ENCODE results near the gene PNPLA8.
"Not testable (repeated sequence)": the region's sequence is repeated elsewhere in the genome, so short reads cannot be mapped to it uniquely, and the experiment has no call there.

The PNPLA8 gene
- total RNA-seq = 51.7 to 133 (median 70.3) reads per million in 9 experiments

- Mint-ChIP-seq H3K27ac (peak within 1 kb of the TSS; percentile 97 to 99), H3K36me3 (ENCODE audit: insufficient read depth) (peaks cover 14% of the 10 kb centered on the region), H3K4me3 (peak within 1 kb of the TSS; percentile 93 to 94), H3K4me1 (ENCODE audit: low read depth in 2 of 2) (peaks cover 22 to 34% of the 10 kb centered on the region in 2 donors), H3K9me3 (no peaks in the 10 kb centered on the region), H3K27me3 (no peaks in the 10 kb centered on the region)
- ATAC-seq (replicated peaks) (peak; percentile 87), DNase-seq (peak; percentile 100)
These were observed at the start of gene PNPLA8 for GRCh38 chr7:108525985-108526767. Gene PNPLA8 (minus strand): TSS chr7:108526135. CDS start chr7:108515491, 10,644 bp downstream.

- peaks cover 52% of the 10 kb centered on the region for H3K36me3 Mint-ChIP-seq (ENCODE audit: insufficient read depth)
- peaks cover 22 to 32% of the 10 kb centered on the region in 2 donors for H3K4me1 Mint-ChIP-seq (ENCODE audit: low read depth in 2 of 2)
- DNase-seq = no peak
- no peaks in the 10 kb centered on the region for H3K27me3 Mint-ChIP-seq
- no peaks in the 10 kb centered on the region for H3K9me3 Mint-ChIP-seq
- H3K4me3 Mint-ChIP-seq = no peak overlapping the region
- ATAC-seq (replicated peaks) = no peak
- H3K27ac Mint-ChIP-seq = no peak overlapping the region
These were observed 49.2 kb upstream of the PNPLA8 start for GRCh38 chr7:108575156-108575555.

DNA sequence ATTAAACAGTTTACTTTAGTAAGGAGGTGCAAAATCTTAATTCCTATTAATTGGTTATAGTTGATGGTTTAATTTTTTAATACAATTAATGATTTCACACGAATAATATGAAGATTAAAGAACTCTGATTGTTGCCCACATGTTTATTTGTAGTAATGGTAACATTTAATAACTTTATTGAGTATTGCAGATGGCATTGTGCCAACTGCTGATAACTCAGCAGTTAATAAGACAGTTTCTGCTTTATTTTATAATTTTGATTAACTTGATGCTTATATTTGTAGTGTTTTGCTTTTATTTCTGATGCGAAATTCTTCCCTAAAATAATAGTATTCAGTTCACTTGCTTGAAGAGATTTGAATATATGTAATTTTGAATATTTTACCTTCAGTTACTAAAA, 46.5 kb upstream of the PNPLA8 start:
- ATAC-seq (replicated peaks) (no peak), DNase-seq (no peak)
- Mint-ChIP-seq H3K36me3 (ENCODE audit: insufficient read depth) (peaks cover 70% of the 10 kb centered on the region), H3K27me3 (no peaks in the 10 kb centered on the region), H3K9me3 (no peaks in the 10 kb centered on the region), H3K27ac (no peak overlapping the region), H3K4me3 (no peak overlapping the region), H3K4me1 (ENCODE audit: low read depth in 2 of 2) (peaks cover 32 to 46% of the 10 kb centered on the region in 2 donors)

GRCh38 chr7:108570146-108570755, 44.3 kb upstream of the PNPLA8 start:
- H3K4me3 Mint-ChIP-seq = peak overlapping the region; percentile 94 to 97
- no peaks in the 10 kb centered on the region for H3K9me3 Mint-ChIP-seq
- peaks cover 29 to 47% of the 10 kb centered on the region in 2 donors for H3K4me1 Mint-ChIP-seq (ENCODE audit: low read depth in 2 of 2)
- peaks cover 68% of the 10 kb centered on the region for H3K36me3 Mint-ChIP-seq (ENCODE audit: insufficient read depth)
- H3K27me3 Mint-ChIP-seq = no peaks in the 10 kb centered on the region
- ATAC-seq (replicated peaks) (no peak), DNase-seq (peak; percentile 27 to 39 (median 33))
- peak overlapping the region; percentile 99 to 100 for H3K27ac Mint-ChIP-seq

DNA sequence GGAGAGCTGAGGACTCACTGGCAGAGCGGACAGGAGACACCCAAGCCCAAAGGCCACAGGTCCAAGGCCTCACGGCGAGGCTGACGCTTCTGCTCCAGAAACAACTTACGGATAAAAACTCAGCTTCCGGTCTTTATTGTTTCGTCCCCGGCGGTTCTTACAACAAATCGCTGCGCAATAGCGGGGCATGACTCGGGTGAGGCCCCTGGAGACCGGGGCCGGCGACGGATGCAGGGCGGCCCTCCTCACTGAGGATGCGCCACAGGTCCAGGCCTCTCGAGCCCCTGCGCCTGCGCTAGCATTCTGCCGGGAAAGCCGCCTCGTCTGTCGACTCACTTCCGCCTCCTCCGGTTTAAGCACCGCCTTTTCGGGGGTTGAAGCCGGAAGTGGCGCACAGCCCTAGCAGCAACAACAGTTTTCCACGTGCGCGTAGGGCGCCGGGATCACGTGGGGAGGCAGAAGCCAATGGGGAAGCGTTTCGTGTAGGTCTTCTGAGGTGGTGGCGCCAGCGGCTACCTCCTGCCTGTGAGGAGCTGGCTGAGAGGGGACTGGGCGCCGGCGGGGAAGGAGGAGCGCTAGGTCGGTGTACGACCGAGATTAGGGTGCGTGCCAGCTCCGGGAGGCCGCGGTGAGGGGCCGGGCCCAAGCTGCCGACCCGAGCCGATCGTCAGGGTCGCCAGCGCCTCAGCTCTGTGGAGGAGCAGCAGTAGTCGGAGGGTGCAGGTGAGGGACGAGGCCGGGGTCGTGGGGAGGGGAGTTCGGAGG, 43.6 kb upstream of the PNPLA8 start, which contains the start of the genes DNAJB9 and THAP5:
DNAJB9 (plus strand) TSS at position 494 of the 765 bp plus-strand sequence. CDS start 1,853 bp downstream, outside the sequence.
THAP5 (minus strand) TSS at position 326 of the 765 bp plus-strand sequence; CDS start at position 189, 137 bp downstream.
- Mint-ChIP-seq H3K27ac (peak within 1 kb of the TSS; percentile 99 to 100), H3K9me3 (no peaks in the 10 kb centered on the region), H3K4me3 (peak within 1 kb of the TSS; percentile 94 to 97), H3K27me3 (no peaks in the 10 kb centered on the region), H3K36me3 (ENCODE audit: insufficient read depth) (peaks cover 68% of the 10 kb centered on the region), H3K4me1 (ENCODE audit: low read depth in 2 of 2) (peaks cover 29 to 47% of the 10 kb centered on the region in 2 donors)
- ATAC-seq (replicated peaks) (peak; percentile 86), DNase-seq (peak; percentile 99)

GRCh38 chr7:108568801-108569380, 43.0 kb upstream of the PNPLA8 start:
- no peaks in the 10 kb centered on the region for H3K9me3 Mint-ChIP-seq
- peak; percentile 30 for ATAC-seq (replicated peaks)

GRCh38 chr7:108565987-108566386, 40.1 kb upstream of the PNPLA8 start:
- H3K4me3 Mint-ChIP-seq = no peak overlapping the region
- ATAC-seq (replicated peaks) = no peak
- peaks cover 17 to 35% of the 10 kb centered on the region in 2 donors for H3K4me1 Mint-ChIP-seq (ENCODE audit: low read depth in 2 of 2)
- peak overlapping the region in 1 of 2 donors; percentile 10 for H3K27ac Mint-ChIP-seq
- H3K27me3 Mint-ChIP-seq = no peaks in the 10 kb centered on the region
- peaks cover 39% of the 10 kb centered on the region for H3K36me3 Mint-ChIP-seq (ENCODE audit: insufficient read depth)
- H3K9me3 Mint-ChIP-seq = no peaks in the 10 kb centered on the region
- no peak for DNase-seq

More at GRCh38 chr7:108568801-108569380, 43.0 kb upstream of the PNPLA8 start:
- Mint-ChIP-seq H3K27ac (peak overlapping the region; percentile 99 to 100), H3K27me3 (no peaks in the 10 kb centered on the region), H3K4me1 (ENCODE audit: low read depth in 2 of 2) (peaks cover 27 to 45% of the 10 kb centered on the region in 2 donors), H3K4me3 (peak overlapping the region; percentile 94 to 97), H3K36me3 (ENCODE audit: insufficient read depth) (peaks cover 66% of the 10 kb centered on the region)
- DNase-seq = peak in 1 of 3 experiments; percentile 60

DNA sequence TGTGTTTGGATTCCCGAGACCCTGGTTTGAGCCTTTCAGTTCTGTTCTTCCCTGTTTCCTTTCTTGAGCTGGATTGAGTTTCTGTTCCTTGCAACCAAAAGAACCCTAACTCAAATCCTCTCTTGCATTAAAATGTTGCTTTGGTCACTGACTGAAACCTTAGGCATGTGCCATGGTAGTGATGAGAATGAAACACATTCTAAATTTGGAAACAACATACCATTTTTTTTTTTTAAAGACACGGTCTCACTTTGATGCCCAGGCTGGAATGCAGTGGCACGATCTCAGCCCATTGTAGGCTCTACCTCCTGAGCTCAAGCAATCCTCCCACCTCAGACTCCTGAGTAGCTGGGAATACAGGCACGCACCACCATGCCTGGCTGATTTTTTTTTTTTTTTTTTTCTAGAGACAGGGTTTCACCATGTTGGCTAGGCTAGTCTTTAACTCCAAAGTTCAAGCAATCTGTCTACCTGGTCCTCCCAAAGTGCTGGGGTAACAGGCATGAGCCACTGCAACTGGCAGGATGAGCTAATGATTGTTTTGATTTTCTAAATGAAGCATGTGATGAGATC, 35.2 kb upstream of the PNPLA8 start:
- H3K27ac Mint-ChIP-seq = peak overlapping the region in 1 of 2 donors; percentile 25
- H3K4me1 Mint-ChIP-seq (ENCODE audit: low read depth in 2 of 2) = peaks cover 3 to 9% of the 10 kb centered on the region in 2 donors
- no peak overlapping the region for H3K4me3 Mint-ChIP-seq
- ATAC-seq (replicated peaks) (no peak), DNase-seq (no peak)
- peaks cover 7 to 10% of the 10 kb centered on the region in 2 donors for H3K9me3 Mint-ChIP-seq
- no peaks in the 10 kb centered on the region for H3K27me3 Mint-ChIP-seq
- peaks cover 19% of the 10 kb centered on the region for H3K36me3 Mint-ChIP-seq (ENCODE audit: insufficient read depth)

DNA sequence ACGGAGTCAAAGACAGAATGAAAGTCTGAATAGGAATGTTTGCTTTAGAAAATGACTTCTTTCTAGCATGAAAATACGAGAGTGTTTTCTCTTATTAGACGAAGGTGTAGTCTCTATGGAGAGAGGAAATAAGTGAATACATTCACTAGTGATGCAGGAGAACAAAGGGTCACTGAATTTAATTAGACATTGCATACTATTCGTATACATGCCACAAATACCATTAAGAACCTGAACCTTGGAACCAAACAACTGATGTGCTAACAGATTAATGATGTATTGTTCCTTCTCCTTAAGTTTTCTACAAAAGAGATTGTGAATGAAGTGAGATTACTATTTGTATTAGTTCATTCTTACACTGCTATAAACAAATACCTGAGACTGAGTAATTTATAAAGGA, 33.3 kb upstream of the PNPLA8 start:
- Mint-ChIP-seq H3K27ac (no peak overlapping the region), H3K36me3 (ENCODE audit: insufficient read depth) (peaks cover 2% of the 10 kb centered on the region), H3K4me1 (ENCODE audit: low read depth in 2 of 2) (peaks cover 0 to 3% of the 10 kb centered on the region in 2 donors)

GRCh38 chr7:108557617-108558016, 31.7 kb upstream of the PNPLA8 start:
- H3K27me3 Mint-ChIP-seq = no peaks in the 10 kb centered on the region
- H3K9me3 Mint-ChIP-seq = peaks cover 7 to 10% of the 10 kb centered on the region in 2 donors
- peaks cover 2% of the 10 kb centered on the region for H3K36me3 Mint-ChIP-seq (ENCODE audit: insufficient read depth)
- ATAC-seq (replicated peaks) (no peak), DNase-seq (no peak)
- peaks cover 0 to 3% of the 10 kb centered on the region in 2 donors for H3K4me1 Mint-ChIP-seq (ENCODE audit: low read depth in 2 of 2)
- no peak overlapping the region for H3K4me3 Mint-ChIP-seq
- no peak overlapping the region for H3K27ac Mint-ChIP-seq

More for the DNA sequence above, 33.3 kb upstream of the PNPLA8 start:
- ATAC-seq (replicated peaks) (no peak), DNase-seq (no peak)
- Mint-ChIP-seq H3K9me3 (peaks cover 7 to 10% of the 10 kb centered on the region in 2 donors), H3K4me3 (no peak overlapping the region), H3K27me3 (no peaks in the 10 kb centered on the region)

- H3K4me3 Mint-ChIP-seq = no peak overlapping the region
- peaks cover 7 to 10% of the 10 kb centered on the region in 2 donors for H3K9me3 Mint-ChIP-seq
These were observed 31.3 kb upstream of the PNPLA8 start for GRCh38 chr7:108557191-108557590.

GRCh38 chr7:108556665-108557064, 30.7 kb upstream of the PNPLA8 start:
- not testable (repeated sequence) for H3K9me3 Mint-ChIP-seq

More at GRCh38 chr7:108557191-108557590, 31.3 kb upstream of the PNPLA8 start:
- Mint-ChIP-seq H3K36me3 (ENCODE audit: insufficient read depth) (peaks cover 2% of the 10 kb centered on the region), H3K4me1 (ENCODE audit: low read depth in 2 of 2) (peaks cover 0 to under 1% of the 10 kb centered on the region in 2 donors), H3K27me3 (no peaks in the 10 kb centered on the region), H3K27ac (no peak overlapping the region)
- ATAC-seq (replicated peaks) = no peak
- no peak for DNase-seq

More at GRCh38 chr7:108556665-108557064, 30.7 kb upstream of the PNPLA8 start:
- not testable (repeated sequence) for H3K27ac Mint-ChIP-seq; H3K4me3 Mint-ChIP-seq; ATAC-seq (replicated peaks); H3K36me3 Mint-ChIP-seq (ENCODE audit: insufficient read depth); H3K27me3 Mint-ChIP-seq; H3K4me1 Mint-ChIP-seq (ENCODE audit: low read depth in 2 of 2); DNase-seq
